Measurements from ENCODE around the gene CDC73.

Gene CDC73

GRCh38 chr1:193237381-193237978 lies 115.6 kb downstream of the CDC73 start:
- no peak for ATAC-seq
- no peak for TF ChIP-seq ESRRG (CRISPR knock-in tag; IDR thresholded peaks at IDR 0.05)
- TF ChIP-seq CSRNP3 (CRISPR knock-in tag; IDR thresholded peaks at IDR 0.05): no peak
- TF ChIP-seq PATZ1 (CRISPR knock-in tag; IDR thresholded peaks at IDR 0.05; ENCODE audit: borderline replicate concordance): no peak
- no peak for TF ChIP-seq ZC3H10 (CRISPR knock-in tag; IDR thresholded peaks at IDR 0.05)
- TF ChIP-seq TOX (CRISPR knock-in tag; IDR thresholded peaks at IDR 0.05; ENCODE audit: borderline replicate concordance): no peak
- TF ChIP-seq POU6F1 (CRISPR knock-in tag; IDR thresholded peaks at IDR 0.05; ENCODE audit: borderline replicate concordance, low read depth): no peak
- TF ChIP-seq RARB (CRISPR knock-in tag; IDR thresholded peaks at IDR 0.05): no peak
- TF ChIP-seq ARNTL (CRISPR knock-in tag; IDR thresholded peaks at IDR 0.05; ENCODE audit: borderline replicate concordance, low read depth): no peak

- ATAC-seq: no peak
- TF ChIP-seq PATZ1 (CRISPR knock-in tag; IDR thresholded peaks at IDR 0.05; ENCODE audit: borderline replicate concordance) (no peak), CSDC2 (CRISPR knock-in tag; IDR thresholded peaks at IDR 0.05) (no peak), PPARA (CRISPR knock-in tag; IDR thresholded peaks at IDR 0.05; ENCODE audit: borderline replicate concordance) (no peak), ZFP3 (CRISPR knock-in tag; IDR thresholded peaks at IDR 0.05) (no peak), GLIS3 (CRISPR knock-in tag; IDR thresholded peaks at IDR 0.05) (no peak), ZNF8 (CRISPR knock-in tag; IDR thresholded peaks at IDR 0.05) (no peak), ZC3H10 (CRISPR knock-in tag; IDR thresholded peaks at IDR 0.05) (no peak), ZFP30 (CRISPR knock-in tag; IDR thresholded peaks at IDR 0.05) (no peak), ZNF565 (CRISPR knock-in tag; conservative IDR thresholded peaks at IDR 0.05; ENCODE audit: low read depth) (no peak), ARNTL (CRISPR knock-in tag; IDR thresholded peaks at IDR 0.05; ENCODE audit: borderline replicate concordance, low read depth) (no peak), CREB5 (CRISPR knock-in tag; IDR thresholded peaks at IDR 0.05; ENCODE audit: low read depth) (no peak), OSR1 (CRISPR knock-in tag; IDR thresholded peaks at IDR 0.05) (no peak), ESRRG (CRISPR knock-in tag; IDR thresholded peaks at IDR 0.05) (no peak), CSRNP3 (CRISPR knock-in tag; IDR thresholded peaks at IDR 0.05) (no peak), TCF4 (CRISPR knock-in tag; IDR thresholded peaks at IDR 0.05; ENCODE audit: borderline replicate concordance) (no peak), BACH2 (CRISPR knock-in tag; IDR thresholded peaks at IDR 0.05; ENCODE audit: borderline replicate concordance) (no peak), TOX (CRISPR knock-in tag; IDR thresholded peaks at IDR 0.05; ENCODE audit: borderline replicate concordance) (no peak), RARB (CRISPR knock-in tag; IDR thresholded peaks at IDR 0.05) (no peak)
Measured at GRCh38 chr1:193240609-193241008, 118.8 kb downstream of the CDC73 start.

All from SK-N-SH treated with all-trans-retinoic acid at 6 μM for 48 hours (cell line).